ENCODE data around the gene SLC39A8.

SLC39A8 gene

GRCh38 chr4:102339018-102339417 lies 6.3 kb downstream of the SLC39A8 start:
- no peak for DNase-seq (ENCODE audit: low spot score)

- no peak for DNase-seq (ENCODE audit: low spot score)
These were observed 6.9 kb downstream of the SLC39A8 start for GRCh38 chr4:102338405-102338804.

GRCh38 chr4:102335616-102336015 lies 9.7 kb downstream of the SLC39A8 start:
- no peak for DNase-seq (ENCODE audit: low spot score)

- DNase-seq (ENCODE audit: low spot score) = no peak
These were observed 10.7 kb downstream of the SLC39A8 start for GRCh38 chr4:102334624-102335023.

GRCh38 chr4:102333787-102334186 lies 11.5 kb downstream of the SLC39A8 start:
- no peak for DNase-seq (ENCODE audit: low spot score)

GRCh38 chr4:102328045-102328444 lies 17.2 kb downstream of the SLC39A8 start:
- no peak for DNase-seq (ENCODE audit: low spot score)

- DNase-seq (ENCODE audit: low spot score) = no peak
These were observed 18.3 kb downstream of the SLC39A8 start for GRCh38 chr4:102326951-102327350.

GRCh38 chr4:102324730-102325129 lies 20.6 kb downstream of the SLC39A8 start:
- no peak for DNase-seq (ENCODE audit: low spot score)

- no peak for DNase-seq (ENCODE audit: low spot score)
These were observed 22.5 kb downstream of the SLC39A8 start for GRCh38 chr4:102322736-102323135.

GRCh38 chr4:102321260-102321995 lies 23.9 kb downstream of the SLC39A8 start:
- no peak for DNase-seq (ENCODE audit: low spot score)

GRCh38 chr4:102319594-102319993 lies 25.7 kb downstream of the SLC39A8 start:
- no peak for DNase-seq (ENCODE audit: low spot score)

- no peak for DNase-seq (ENCODE audit: low spot score)
These were observed 26.8 kb downstream of the SLC39A8 start for GRCh38 chr4:102318526-102318925.

GRCh38 chr4:102318105-102318504 lies 27.2 kb downstream of the SLC39A8 start:
- DNase-seq (ENCODE audit: low spot score) = no peak

GRCh38 chr4:102317459-102317858 lies 27.8 kb downstream of the SLC39A8 start:
- no peak for DNase-seq (ENCODE audit: low spot score)

- no peak for DNase-seq (ENCODE audit: low spot score)
These were observed 28.7 kb downstream of the SLC39A8 start for GRCh38 chr4:102316585-102316984.

GRCh38 chr4:102315532-102315931 lies 29.8 kb downstream of the SLC39A8 start:
- DNase-seq (ENCODE audit: low spot score) = no peak

GRCh38 chr4:102312417-102312816 lies 32.9 kb downstream of the SLC39A8 start:
- no peak for DNase-seq (ENCODE audit: low spot score)

- no peak for DNase-seq (ENCODE audit: low spot score)
These were observed 33.4 kb downstream of the SLC39A8 start for GRCh38 chr4:102311912-102312311.

GRCh38 chr4:102311407-102311806 lies 33.9 kb downstream of the SLC39A8 start:
- no peak for DNase-seq (ENCODE audit: low spot score)

GRCh38 chr4:102308032-102308799 lies 37.1 kb downstream of the SLC39A8 start:
- no peak for DNase-seq (ENCODE audit: low spot score)

- DNase-seq (ENCODE audit: low spot score) = no peak
These were observed 39.6 kb downstream of the SLC39A8 start for GRCh38 chr4:102305666-102306065.

- DNase-seq (ENCODE audit: low spot score) = no peak
These were observed 42.5 kb downstream of the SLC39A8 start for GRCh38 chr4:102302762-102303161.

- DNase-seq (ENCODE audit: low spot score) = no peak
These were observed 44.1 kb downstream of the SLC39A8 start for GRCh38 chr4:102301167-102301566.
